GM19351 (cell line): ENCODE data around the gene INSYN1.
"Not testable (repeated sequence)": the region's sequence is repeated elsewhere in the genome, so short reads cannot be mapped to it uniquely, and the experiment has no call there.

ENCODE experiments used
- ATAC-seq: cut with Tn5 transposase; IDR thresholded peaks from one replicate; pipeline ENCODE4 v1.9.1; 2021; ENCODE audit warnings: mild to moderate bottlenecking, moderate library complexity; ENCODE audit not compliant: unreplicated experiment

INSYN1 gene

DNA sequence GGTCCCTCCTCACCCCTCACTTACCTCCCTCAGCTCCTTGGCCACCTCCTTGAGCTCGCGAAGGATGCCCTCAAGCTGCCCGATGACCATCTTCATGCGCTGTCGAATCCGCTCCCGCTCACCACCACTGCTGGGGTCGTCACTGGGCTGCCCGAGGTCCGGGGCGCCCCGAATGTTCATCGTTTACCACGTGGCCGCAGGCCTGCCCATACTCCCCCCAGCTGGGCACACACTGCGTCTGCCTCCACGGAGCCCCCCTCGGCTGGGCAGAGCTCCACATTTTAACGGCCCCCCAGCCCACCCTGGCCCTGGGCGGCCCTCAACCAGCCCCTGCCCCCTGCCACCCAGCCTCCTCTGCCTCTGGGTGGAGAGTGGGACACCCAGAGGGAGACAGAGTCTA is 2.2 kb downstream of the INSYN1 start:
- no peak for ATAC-seq

GRCh38 chr15:73750438-73750837 is 2.7 kb downstream of the INSYN1 start:
- no peak for ATAC-seq

DNA sequence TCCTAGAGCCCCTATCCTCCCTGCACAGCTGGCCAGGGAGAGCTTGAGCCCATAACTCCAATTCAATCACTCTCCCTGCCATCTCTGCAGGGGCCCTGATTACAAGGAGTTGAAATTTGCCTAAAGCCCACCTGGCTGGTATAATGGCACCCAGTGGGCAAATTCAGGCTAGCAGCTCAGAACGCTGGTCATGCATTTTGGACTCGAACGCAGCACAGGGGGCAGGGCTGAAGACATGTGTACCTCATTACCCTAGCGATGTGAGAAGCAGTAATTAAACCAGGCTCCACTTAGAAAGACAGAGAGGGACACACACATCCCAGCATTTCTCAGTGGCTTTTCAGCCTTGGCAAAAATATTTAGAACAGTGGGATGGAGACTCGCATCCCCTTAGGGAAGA is 3.2 kb downstream of the INSYN1 start:
- ATAC-seq, result no peak

- no peak for ATAC-seq
Observed at GRCh38 chr15:73749533-73749932, 3.6 kb downstream of the INSYN1 start.

GRCh38 chr15:73748730-73749129 is 4.4 kb downstream of the INSYN1 start:
- ATAC-seq, result no peak

GRCh38 chr15:73747847-73748590 is 5.1 kb downstream of the INSYN1 start:
- no peak for ATAC-seq

DNA sequence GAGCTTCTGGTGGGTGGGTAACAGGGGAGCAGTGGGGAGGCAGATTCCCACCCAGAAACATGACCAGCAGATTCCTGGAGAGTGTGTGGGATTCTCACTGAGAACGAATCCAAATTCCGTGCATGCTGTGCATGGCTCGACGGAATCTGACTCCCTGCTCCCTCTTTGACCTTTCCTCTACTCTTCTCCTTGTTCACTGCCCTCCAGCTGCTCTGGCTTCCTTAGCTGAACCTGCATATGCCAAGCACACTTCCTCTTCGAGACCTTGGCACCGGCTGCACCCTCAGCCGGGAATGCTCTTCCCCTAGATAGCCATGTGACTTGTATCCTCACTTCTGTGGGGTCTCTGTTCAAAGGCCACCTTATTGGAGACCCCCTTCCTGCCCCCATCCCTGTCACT is 6.3 kb downstream of the INSYN1 start:
- ATAC-seq, result no peak

DNA sequence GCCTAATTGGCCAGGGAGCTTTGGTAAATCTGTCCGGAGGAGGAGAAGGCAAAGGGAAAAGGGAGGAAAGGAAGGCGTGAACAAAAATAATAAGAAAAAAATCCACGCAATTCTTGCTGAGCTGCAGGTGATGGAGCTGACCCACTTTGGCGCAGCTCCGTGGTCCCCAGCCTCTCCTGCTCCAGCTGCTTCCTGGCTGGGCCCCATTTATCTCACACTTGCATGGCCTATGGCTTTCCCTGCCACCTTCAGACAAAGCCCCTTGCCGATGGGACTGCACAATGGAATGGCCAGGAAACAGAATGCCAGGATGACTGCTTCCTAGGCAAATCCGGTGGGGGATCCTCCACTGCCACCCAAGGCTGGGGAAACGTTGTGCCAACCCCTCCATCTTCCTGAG is 6.9 kb downstream of the INSYN1 start:
- no peak for ATAC-seq

- ATAC-seq, result no peak
Observed at GRCh38 chr15:73745073-73745472, 8.1 kb downstream of the INSYN1 start.

DNA sequence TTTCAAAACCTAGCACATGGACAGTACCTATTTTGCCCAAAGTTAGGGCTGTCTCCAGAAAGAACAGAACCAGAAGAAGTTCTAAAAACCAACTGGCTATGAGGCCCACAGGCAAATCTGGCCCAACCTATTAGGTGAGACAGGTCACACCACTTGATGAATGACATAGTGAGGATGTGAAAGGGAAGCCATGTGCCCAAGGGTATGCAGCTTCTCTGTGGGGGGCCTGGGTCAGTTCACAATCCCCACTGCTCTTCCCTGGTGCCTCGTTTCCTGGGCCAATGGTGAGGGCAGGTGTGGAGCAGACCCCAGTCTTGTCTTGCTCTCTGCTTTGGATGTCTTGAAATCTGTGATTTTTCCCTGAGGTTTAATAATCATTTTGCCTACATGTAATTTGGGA is 8.9 kb downstream of the INSYN1 start:
- no peak for ATAC-seq

- ATAC-seq, result no peak
Observed at GRCh38 chr15:73741321-73741836, 11.8 kb downstream of the INSYN1 start.

DNA sequence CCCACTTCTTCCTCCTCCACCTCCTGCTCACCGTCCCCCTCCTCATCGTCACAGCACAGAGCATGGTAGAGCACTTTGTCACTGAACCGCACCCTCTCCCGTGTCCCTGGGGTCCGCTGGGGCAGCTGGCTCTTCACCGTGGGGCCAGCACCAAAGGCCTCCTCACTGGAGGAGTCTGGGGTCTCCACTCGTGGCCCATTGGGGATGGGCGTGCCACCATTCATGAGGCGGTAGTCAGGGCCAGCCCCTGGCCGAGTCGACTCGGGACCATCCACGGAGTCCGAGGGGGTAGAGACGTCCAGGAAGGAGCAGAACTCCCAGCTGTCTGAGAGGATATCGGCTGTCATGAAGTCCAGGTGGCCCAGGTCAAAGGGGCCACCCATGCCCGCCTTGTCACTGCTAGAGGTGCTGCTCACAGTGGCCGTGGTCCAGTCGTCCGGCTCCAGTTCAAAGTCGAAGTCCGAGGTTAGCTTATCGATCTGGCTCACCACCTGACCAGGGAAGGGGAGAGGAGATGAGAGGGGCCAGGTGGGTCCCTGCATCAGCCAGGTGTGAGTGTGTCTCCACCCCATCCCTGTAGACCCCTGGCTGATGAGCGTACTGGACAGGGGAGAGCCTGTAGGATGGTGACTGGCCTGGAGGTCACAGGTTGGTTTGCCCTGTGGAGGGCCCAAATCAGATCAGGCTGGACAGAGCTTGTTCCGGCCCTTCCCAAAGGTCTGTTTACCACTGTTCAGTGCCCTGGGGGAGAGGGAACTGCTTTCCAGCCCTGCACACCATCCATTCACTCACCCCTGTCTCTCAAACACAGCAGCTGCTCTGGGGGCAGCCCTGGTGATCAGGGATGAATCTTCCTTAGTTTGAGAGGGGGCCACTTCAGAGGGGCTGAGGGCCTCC is 12.8 kb downstream of the INSYN1 start:
- ATAC-seq, result no peak

- no peak for ATAC-seq
Observed at GRCh38 chr15:73737535-73737934, 15.6 kb downstream of the INSYN1 start.

DNA sequence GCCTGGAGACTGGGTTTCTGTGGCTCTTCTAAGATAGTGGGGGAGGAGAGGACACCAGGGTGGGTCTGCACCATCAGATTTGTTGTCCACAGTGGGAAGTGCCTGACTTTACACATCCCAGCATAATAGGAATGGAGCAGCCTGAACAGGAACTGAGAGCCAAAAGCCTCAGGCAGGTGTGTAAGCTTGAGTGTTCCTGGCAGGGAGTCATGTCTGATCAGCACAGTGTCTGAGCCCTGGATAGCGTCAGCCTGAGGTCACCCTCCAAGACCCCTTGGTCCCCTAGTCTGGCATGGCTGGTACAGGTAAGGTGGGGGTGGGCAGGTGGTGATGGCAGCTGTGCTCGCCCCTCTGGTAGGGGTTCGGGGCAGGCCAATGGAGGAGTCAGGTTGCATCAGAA is 20.2 kb downstream of the INSYN1 start:
- ATAC-seq, result no peak

GRCh38 chr15:73732051-73732450 is 21.1 kb downstream of the INSYN1 start:
- not testable (repeated sequence) for ATAC-seq

DNA sequence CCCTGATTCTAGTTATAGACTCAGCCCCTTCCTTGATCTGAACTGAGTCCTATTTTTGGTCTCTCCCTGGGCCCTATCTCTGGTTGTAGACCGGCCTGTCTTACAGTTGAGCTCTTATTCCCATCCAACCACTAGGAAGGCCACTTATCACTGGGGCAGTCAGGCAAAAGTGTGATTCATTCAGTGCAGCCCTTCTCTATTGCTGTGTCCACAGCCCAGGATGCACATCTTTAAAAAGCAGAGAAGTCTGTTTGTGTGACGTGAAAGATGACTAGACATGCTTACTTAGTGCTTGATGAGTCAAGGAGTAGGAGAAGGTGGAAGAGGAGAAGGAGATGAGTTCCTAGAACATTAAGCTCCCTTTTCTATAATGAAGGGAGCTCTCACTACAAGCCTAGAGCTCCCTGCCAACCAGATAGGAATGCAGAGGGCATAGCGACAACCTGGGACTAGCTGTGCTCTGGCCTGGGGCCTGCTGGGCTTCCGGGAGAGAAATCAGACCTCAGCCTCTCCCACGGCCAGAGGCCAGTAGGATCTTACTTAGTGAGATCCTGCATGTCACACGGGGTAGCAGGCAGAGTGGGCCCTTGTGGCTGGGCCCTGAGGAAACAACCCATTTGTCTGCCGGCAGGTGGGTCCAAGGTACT is 25.7 kb downstream of the INSYN1 start:
- ATAC-seq, result no peak

DNA sequence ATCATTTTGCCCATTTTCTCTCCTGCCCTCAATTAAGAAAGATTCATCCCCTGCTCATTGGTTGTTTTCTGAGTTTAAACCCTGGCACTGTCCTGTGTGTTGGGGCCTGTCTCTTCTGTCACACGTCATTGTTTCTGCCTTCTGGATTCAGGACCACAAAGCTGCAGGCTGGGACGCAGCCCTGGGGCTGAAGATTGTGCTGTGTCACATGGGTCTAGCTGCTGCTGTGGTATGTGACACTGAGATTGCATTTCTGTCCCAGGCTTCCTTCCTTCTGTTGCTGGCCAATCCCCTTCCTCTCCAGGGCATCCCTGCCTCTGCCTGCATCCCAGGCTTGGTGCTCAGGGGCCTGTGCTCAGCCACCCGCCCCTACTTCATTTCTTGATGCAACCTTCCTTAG is 28.9 kb downstream of the INSYN1 start:
- ATAC-seq, result no peak

- ATAC-seq, result no peak
Observed at GRCh38 chr15:73723191-73723590, 30.0 kb downstream of the INSYN1 start.

GRCh38 chr15:73722425-73722824 is 30.7 kb downstream of the INSYN1 start:
- no peak for ATAC-seq

- no peak for ATAC-seq
Observed at GRCh38 chr15:73718694-73719093, 34.5 kb downstream of the INSYN1 start.

GRCh38 chr15:73717802-73718201 is 35.3 kb downstream of the INSYN1 start:
- ATAC-seq, result no peak
